Measurements from ENCODE around the gene GYS1.

GYS1 gene

GRCh38 chr19:48988286-48988685, 4.8 kb downstream of the GYS1 start:
- no peak for DNase-seq

GRCh38 chr19:48987323-48987722, 5.8 kb downstream of the GYS1 start:
- DNase-seq, result no peak

GRCh38 chr19:48986211-48986610, 6.9 kb downstream of the GYS1 start:
- DNase-seq, result no peak

- DNase-seq, result no peak
These were observed 7.4 kb downstream of the GYS1 start for GRCh38 chr19:48985711-48986110.

- DNase-seq, result no peak
These were observed 10.8 kb downstream of the GYS1 start for GRCh38 chr19:48982280-48982679.

- no peak for DNase-seq
These were observed 16.0 kb downstream of the GYS1 start for GRCh38 chr19:48977061-48977460.

GRCh38 chr19:48975947-48976847, 16.9 kb downstream of the GYS1 start:
- DNase-seq, result no peak

GRCh38 chr19:48970923-48971395, 22.1 kb downstream of the GYS1 start:
- peak; percentile 50 for DNase-seq

- no peak for DNase-seq
These were observed 22.9 kb downstream of the GYS1 start for GRCh38 chr19:48970139-48970766.

GRCh38 chr19:48969276-48970138, 23.6 kb downstream of the GYS1 start:
- no peak for DNase-seq

GRCh38 chr19:48968813-48969218, 24.3 kb downstream of the GYS1 start:
- no peak for DNase-seq

- no peak for DNase-seq
These were observed 24.9 kb downstream of the GYS1 start for GRCh38 chr19:48968179-48968661.

- no peak for DNase-seq
These were observed 25.5 kb downstream of the GYS1 start for GRCh38 chr19:48967346-48968178.

GRCh38 chr19:48966541-48967345, 26.4 kb downstream of the GYS1 start:
- no peak for DNase-seq

- peak; percentile 69 for DNase-seq
These were observed 27.1 kb downstream of the GYS1 start for GRCh38 chr19:48965806-48966540.

GRCh38 chr19:48965040-48965805, 27.9 kb downstream of the GYS1 start, which contains the start of gene FTL:
Gene FTL (plus strand): TSS chr19:48965309. CDS start chr19:48965508, 199 bp downstream.
- DNase-seq, result peak; percentile 73

- DNase-seq, result no peak
These were observed 28.7 kb downstream of the GYS1 start for GRCh38 chr19:48964205-48965039.

GRCh38 chr19:48963371-48964204, 29.5 kb downstream of the GYS1 start:
- DNase-seq, result no peak

Measured in NCI-H2029 treated with DMSO at 0.1 percent for 48 hours (cell line).